HG03521 (cell line): ENCODE results near the gene GPR18.
A peak's percentile ranks its signal among the peaks of the same experiment; 100 is the strongest.

ENCODE experiments used
- ATAC-seq: cut with Tn5 transposase; IDR thresholded peaks from one replicate; pipeline ENCODE4 v1.9.1; 2021; ENCODE audit warnings: mild to moderate bottlenecking, moderate library complexity; ENCODE audit not compliant: unreplicated experiment

The GPR18 gene

DNA sequence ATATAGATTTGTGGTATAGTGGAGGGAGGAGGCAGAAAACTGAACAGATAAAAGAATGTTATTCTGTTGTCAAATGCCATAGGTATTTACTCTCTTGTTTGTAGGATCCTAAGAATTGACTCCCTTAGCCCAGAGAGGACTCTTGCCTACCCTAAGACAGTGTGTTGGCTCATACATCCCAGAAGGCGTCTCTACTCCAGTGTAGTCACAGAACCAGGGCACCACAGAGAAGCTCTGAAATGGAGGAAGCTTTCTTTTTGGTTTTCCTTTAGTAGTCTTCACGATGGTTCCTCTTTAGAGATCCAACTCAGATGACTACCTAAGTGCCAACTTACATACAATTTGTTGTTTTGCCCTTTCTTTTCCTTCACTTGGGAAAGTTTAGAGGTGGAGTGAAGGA is 35.0 kb upstream of the GPR18 start:
- ATAC-seq: no peak

DNA sequence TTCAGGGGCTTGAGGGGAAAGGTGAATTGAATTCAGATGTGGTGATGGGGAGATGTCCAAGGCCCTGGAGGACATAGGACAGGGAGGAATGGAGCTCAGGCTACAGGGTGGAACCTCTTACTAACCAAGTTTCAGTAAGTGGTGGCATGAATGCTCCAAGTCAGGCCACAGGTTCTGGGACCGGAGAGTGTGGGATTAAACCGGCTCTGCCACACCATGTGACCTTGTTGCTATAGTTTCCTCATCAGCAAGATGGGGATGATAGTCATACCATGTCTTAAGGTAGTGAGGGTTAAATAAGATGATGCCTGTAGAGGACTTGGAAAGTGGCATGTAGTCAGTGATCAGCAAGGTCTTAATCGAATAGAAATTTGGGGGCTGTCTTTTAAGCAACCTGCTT is 32.7 kb upstream of the GPR18 start:
- ATAC-seq: no peak

GRCh38 chr13:99289674-99290337 is 31.6 kb upstream of the GPR18 start:
- no peak for ATAC-seq

- no peak for ATAC-seq
Measured at GRCh38 chr13:99289271-99289670, 31.1 kb upstream of the GPR18 start.

DNA sequence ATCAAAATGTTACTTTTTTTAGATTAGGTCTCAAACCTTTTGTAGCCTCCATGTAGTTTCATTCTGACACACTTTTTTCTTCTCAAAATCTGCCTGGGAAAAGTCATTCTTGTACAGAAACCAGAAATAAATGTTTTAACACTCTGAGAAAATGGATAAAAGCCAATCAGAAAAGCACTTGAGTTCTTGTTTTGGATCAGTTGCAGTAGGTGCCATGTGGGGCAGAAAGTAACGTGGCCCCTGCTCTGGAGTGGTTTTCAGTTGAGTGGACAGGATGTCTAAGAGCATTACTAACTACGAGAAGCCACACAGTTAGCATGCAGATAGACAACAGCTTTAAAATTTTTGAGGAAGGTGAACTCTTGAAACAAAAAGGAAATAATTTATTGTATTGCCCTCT is 29.9 kb upstream of the GPR18 start:
- ATAC-seq: peak; percentile 69

- no peak for ATAC-seq
Measured at GRCh38 chr13:99287551-99287950, 29.4 kb upstream of the GPR18 start.

DNA sequence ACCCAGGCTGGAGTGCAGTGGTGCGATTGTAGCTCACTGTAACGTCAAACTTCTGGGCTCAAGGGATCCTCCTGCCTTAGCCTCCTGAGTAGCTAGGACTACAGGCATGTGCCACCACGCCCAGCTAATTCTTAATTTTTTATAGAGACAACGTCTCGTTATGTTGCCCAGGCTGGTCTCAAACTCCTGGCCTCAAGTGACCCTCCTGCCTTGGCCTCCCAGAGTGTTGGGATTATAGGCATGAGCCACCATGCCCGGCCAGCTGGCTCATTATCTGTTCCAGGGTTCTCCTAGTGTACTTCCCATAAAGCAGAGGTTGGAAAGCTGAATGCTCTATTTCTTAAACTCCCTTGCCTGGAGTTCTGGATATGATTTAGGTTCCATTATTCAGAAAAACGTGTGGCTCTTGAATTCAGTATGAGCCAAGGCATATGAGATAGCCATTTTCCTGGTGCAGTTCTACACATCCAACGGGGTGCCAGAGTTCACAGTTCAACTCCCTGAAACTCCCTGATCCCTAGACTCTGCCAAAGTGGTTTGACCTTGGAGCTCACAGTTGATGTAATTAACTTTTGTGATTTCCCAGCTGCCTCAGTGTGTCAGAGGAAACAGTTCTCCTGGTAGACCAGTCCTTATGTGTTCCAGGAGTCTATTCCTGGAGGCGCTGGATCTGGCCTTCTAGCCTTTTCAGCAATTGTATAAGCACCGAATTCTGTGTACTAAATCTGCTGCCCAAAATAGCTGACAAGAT is 27.4 kb upstream of the GPR18 start:
- no peak for ATAC-seq

DNA sequence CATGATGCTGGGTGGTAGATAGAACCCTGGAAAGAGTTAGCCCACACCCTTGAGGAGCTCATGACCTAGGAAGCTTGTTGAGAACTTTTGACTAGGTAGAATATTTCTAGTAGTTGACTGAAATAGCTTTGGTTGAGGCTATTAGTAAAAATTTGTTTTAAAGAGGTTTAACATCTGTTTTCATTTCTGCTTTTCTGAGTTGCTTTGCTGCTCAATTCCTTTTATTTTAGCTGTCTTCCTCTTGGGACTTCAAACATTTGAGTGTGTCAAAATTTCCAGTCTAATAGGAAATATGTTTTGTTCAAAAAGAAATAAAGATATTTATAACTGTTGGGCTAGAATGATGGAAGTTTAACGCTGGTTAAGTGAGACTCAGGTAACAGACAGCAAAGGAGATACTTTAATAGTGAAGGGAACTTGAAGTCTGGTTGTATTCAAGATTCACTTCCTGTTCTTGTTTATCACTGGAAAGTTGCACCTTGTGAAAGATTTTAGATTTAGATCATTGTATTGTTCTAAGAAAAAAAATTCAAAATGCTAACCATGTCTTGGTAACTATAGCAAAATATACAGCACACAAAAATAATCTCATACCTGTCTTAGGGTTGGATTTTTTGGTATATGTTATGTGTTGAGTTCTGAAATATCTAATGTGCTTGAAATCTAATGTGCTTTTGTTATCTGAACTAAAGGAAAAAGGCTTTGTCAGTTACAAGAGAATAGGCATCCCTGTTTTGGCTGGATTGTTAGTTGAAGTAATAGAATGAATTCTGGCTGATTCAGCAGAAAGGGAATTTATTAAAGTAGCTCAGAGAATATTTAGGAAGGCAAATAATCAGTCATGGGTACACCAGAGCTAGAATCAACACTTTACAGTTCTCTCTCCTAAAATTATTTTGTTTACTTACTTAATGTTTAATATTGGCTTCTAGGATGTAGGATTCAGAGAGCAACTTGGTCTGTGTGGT is 24.4 kb upstream of the GPR18 start:
- ATAC-seq: peak; percentile 55

GRCh38 chr13:99281811-99282263 is 23.7 kb upstream of the GPR18 start:
- ATAC-seq: peak; percentile 67

GRCh38 chr13:99280166-99280565 is 22.0 kb upstream of the GPR18 start:
- ATAC-seq: no peak

- ATAC-seq: no peak
Measured at GRCh38 chr13:99279637-99280036, 21.5 kb upstream of the GPR18 start.

DNA sequence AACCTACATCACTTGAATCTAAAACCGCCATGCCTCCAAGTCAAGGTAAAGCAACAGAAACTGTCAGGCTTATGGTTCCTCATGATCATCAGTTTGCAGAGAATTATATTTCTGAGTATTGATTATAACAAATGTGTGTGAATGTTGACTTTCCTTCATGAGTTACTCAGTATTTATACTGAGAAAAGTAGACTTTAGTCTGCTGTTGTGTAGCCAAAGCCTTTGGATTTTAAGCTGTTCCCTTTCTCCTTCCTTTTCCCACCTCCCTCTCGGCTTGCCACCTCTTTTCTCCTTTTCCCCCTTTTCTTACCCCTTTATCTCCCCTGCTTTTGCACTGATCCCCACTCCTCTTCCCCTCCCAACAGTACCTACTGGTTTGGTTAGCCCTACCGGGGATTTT is 20.7 kb upstream of the GPR18 start:
- no peak for ATAC-seq

DNA sequence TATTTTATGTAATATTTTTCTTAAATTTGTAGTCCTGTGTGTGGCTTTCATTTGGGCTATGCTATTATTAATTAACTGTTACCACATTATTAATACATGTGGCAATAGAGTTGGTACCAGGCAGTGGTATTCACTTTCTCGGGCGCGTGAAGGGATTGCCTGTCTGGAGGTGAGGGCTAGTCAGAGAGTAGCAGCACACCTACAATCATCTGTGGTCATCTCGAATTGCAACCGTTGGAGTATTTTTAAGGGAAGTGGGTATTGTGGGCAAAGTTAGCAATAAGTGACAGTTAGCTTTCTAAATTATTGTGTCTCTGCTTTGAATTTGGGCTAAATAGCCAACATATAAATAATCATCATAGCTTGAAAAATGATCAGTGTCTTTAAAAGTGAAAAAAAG is 20.0 kb upstream of the GPR18 start:
- ATAC-seq: no peak

DNA sequence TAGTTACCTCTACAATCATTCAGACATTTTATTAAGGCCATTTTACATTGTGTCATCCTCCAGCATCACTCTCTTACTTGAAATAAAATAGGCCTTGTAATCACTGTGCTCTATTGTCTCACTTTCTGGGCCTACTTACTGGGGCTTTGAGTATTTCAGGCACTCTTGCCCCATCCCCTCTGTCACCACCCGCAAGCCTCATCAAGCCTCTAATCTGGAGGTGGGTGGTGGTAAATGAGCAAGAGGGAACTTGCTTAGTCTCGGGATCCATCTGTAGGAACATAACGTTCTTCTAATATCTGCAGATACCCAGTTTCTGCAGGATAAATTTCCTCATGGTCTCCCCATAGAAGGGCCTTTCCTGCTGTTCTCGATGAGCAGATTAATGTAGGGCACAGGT is 19.4 kb upstream of the GPR18 start:
- no peak for ATAC-seq

GRCh38 chr13:99276706-99277105 is 18.5 kb upstream of the GPR18 start:
- no peak for ATAC-seq

DNA sequence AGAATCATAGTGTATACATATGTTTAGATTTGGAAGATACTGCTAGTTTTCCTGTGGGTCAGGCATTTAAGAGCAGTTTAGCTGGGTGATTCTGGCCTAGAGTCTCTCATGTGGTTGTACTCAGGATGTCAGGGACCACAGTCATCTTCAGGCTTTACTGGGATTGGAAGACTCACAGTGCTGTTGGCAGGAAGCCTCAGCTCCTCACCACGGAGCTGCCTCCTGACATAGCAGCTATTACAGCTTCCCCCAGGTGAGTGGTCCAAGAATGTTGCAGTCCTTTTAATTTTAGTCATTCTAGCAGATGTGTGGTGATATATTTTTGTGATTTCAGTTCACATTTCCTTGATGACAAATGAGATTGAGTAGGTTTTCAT is 16.9 kb upstream of the GPR18 start:
- no peak for ATAC-seq

GRCh38 chr13:99273128-99273527 is 14.9 kb upstream of the GPR18 start:
- no peak for ATAC-seq

DNA sequence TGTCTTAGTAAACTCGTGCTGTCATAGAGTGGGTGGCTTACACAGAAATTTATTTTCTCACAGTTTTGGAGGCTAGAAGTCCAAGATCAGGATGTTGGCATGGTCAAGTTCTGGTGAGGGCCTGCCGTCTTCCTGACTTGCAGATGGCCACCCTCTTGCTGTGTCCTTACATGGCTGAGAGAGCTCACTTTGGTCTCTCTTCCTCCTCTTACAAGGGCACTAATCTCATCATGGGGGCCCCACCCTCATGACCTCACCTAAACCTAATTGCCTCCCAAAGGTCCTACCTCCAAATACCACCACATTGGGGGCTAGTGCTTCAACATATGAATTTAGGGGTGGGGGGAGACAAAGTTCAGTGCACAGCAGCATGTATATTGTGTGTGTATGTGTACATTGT is 14.3 kb upstream of the GPR18 start:
- ATAC-seq: no peak

- ATAC-seq: no peak
Measured at GRCh38 chr13:99271249-99271648, 13.1 kb upstream of the GPR18 start.

DNA sequence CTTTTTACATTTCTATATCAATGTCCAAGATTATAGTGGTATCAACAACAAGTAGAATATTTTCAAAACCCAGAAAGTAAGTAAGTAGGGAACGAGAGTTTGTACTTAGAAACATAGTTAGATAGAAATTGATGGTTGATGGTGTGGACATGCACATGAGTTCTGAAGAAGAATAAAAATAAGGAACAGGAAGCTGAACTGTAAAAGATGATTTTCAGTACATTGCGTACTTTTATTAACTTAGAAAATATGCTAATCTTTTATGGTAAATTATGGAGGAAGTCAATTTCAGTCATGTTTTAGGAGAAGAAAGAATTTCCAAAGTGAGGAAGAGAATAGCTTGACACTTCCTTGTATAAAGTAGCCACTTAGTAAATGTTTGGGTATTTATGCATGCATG is 12.3 kb upstream of the GPR18 start:
- ATAC-seq: no peak

- no peak for ATAC-seq
Measured at GRCh38 chr13:99269627-99270241, 11.6 kb upstream of the GPR18 start.
